Activated naive CD8-positive, alpha-beta T cell treated with anti-CD3 and anti-CD28 coated beads, Interleukin-2, amount 50 U/mL, for 24 hours (primary cell): ENCODE results near the gene UBAP2L.
"Not testable (repeated sequence)": the region's sequence is repeated elsewhere in the genome, so short reads cannot be mapped to it uniquely, and the experiment has no call there.

Experiments used
- ATAC-seq: fragments of 150-1000 bp; cut with Tn5 transposase; one replicate; pipeline ENCODE4 v1.10.0; 2021
- DNase-seq: peaks from one replicate; pipeline ENCODE4 v3.0.0; 2021
- H3K27ac Mint-ChIP-seq: one replicate; pipeline ENCODE4 v1.8.0; 2021; ENCODE audit warnings: mild to moderate bottlenecking, mixed read lengths
- H3K27me3 Mint-ChIP-seq: one replicate; pipeline ENCODE4 v1.8.0; 2021; ENCODE audit warnings: mixed read lengths
- H3K36me3 Mint-ChIP-seq: one replicate; pipeline ENCODE4 v1.8.0; 2021; ENCODE audit warnings: low read depth, mixed read lengths
- H3K4me1 Mint-ChIP-seq: one replicate; pipeline ENCODE4 v1.8.0; 2021; ENCODE audit warnings: mixed read lengths
- H3K4me3 Mint-ChIP-seq: one replicate; pipeline ENCODE4 v1.8.0; 2021; ENCODE audit warnings: mild to moderate bottlenecking, moderate library complexity, mixed read lengths
- H3K9me3 Mint-ChIP-seq: one replicate; pipeline ENCODE4 v1.8.0; 2021; ENCODE audit warnings: mixed read lengths

Gene UBAP2L

GRCh38 chr1:154186177-154186576 is 34.6 kb upstream of the UBAP2L start:
- peak; percentile 75 for DNase-seq

DNA sequence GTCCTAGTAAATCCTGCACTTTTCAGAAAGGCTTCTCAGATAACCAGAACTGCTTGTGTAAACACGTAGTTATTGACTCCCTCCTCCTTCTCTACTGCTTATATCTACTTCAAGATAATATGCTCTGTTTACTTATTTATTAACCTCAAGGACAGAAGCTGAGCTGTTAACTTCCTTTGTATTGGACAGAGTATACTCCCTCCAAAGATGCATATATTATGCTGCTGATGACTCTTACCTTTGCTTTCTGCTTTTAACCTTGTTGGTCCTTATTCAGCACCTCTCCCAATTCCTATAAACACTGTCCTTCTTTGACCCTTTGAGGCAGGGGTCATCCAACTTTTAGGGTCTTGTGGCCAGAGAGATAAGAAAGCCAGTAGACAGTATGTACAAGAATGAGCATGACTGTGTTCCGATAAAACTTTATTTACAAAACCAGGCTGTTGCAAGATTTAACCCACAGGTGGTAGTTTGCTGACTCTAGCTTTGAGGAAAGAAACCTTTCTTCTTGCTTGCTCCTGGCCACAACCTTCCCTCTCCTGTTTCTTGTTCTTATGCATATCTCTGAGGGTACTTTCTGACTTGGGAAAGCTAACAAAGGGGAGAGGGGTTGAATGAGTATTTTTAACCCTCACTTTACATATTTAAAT is 33.8 kb upstream of the UBAP2L start:
- H3K4me3 Mint-ChIP-seq = no peak overlapping the region
- peaks cover 18% of the 10 kb centered on the region for H3K4me1 Mint-ChIP-seq
- no peak overlapping the region for H3K27ac Mint-ChIP-seq
- peaks cover 3% of the 10 kb centered on the region for H3K27me3 Mint-ChIP-seq
- no peaks in the 10 kb centered on the region for H3K9me3 Mint-ChIP-seq
- peaks cover 5% of the 10 kb centered on the region for H3K36me3 Mint-ChIP-seq
- ATAC-seq (no peak), DNase-seq (no peak)

More at GRCh38 chr1:154186177-154186576, 34.6 kb upstream of the UBAP2L start:
- Mint-ChIP-seq H3K27me3 (peaks cover 2% of the 10 kb centered on the region), H3K4me1 (peaks cover 21% of the 10 kb centered on the region), H3K4me3 (no peak overlapping the region), H3K27ac (no peak overlapping the region), H3K9me3 (no peaks in the 10 kb centered on the region), H3K36me3 (peaks cover 13% of the 10 kb centered on the region)
- no peak for ATAC-seq

DNA sequence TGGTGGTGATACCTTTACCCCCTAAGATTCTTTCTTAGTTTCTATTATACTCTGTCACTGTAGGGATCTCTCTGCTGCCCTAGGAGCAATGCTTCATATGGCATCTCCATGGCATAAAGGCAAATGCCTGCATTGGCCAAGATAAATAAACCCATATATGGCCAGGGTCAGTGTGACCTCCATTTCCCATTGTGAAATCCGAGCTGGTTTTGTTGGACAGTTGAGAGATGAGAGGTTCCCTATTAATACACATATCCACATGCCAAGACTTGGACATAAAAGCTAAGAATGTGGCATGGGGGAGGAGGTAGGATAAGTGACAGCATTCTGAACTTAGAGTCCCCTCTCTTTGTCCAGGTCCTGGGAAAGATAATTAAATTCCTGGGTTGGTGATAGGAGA is 30.2 kb upstream of the UBAP2L start:
- DNase-seq = no peak
- Mint-ChIP-seq H3K36me3 (no peaks in the 10 kb centered on the region), H3K27me3 (peaks cover 16% of the 10 kb centered on the region), H3K4me3 (no peak overlapping the region), H3K9me3 (no peaks in the 10 kb centered on the region), H3K4me1 (peaks cover 9% of the 10 kb centered on the region), H3K27ac (no peak overlapping the region)
- no peak for ATAC-seq

DNA sequence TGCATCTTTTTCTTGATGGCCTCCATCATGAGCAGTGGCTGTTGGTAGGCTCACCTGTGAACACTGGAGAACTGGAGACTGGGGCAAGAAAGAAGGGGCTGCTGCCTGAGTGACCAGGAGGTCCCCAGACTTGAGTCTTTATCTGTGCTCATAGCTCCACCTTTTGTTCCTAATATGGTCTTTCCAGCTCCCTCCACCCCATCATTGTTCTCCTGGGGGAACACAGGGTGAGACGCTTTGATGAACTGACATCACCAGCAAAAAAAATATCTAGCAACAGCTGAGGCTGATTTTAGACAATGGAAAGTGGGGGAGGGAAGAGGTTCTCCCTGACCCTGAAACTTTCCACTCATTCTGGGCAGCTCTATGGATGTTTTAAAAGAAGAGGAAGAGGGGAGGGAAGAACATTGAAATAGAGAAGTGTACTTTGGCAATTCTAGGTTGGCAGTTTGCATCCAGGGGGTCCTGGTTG is 28.7 kb upstream of the UBAP2L start, which contains the start of gene TPM3:
Gene TPM3, minus strand, starts transcription at position 111 of the 472 bp plus-strand sequence. Its CDS starts 82 bp downstream, at position 29.
- Mint-ChIP-seq H3K36me3 (no peaks in the 10 kb centered on the region), H3K27ac (no peak within 1 kb of the TSS), H3K27me3 (peaks cover 16% of the 10 kb centered on the region), H3K9me3 (no peaks in the 10 kb centered on the region), H3K4me1 (peaks cover 9% of the 10 kb centered on the region), H3K4me3 (no peak within 1 kb of the TSS)
- ATAC-seq = peak; percentile 28
- no peak for DNase-seq

DNA sequence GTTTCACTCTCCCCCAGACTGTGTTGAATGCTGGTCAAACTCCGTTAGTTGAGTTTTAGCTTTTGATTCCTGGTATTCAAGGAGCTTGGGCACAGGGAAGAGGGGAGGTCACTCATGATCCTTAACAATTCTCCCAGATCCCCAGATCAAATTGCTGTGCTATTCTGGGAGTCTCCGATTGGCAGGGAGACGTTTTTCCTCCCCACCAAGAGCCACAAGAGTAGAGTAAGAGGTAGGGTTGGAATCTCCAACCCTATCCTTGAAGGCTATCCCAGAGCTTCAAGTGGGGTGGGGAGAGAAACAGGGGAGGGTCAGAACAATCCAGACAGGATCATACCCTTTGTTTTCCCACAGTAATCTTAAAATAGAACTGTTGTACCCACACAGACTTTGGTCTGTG is 28.3 kb upstream of the UBAP2L start:
- Mint-ChIP-seq H3K9me3 (no peaks in the 10 kb centered on the region), H3K27ac (no peak overlapping the region), H3K36me3 (no peaks in the 10 kb centered on the region), H3K27me3 (peaks cover 16% of the 10 kb centered on the region), H3K4me1 (peaks cover 9% of the 10 kb centered on the region), H3K4me3 (no peak overlapping the region)
- ATAC-seq = no peak
- no peak for DNase-seq

GRCh38 chr1:154193821-154194220 is 26.9 kb upstream of the UBAP2L start:
- Mint-ChIP-seq H3K4me1 (peaks cover 9% of the 10 kb centered on the region), H3K4me3 (no peak overlapping the region), H3K9me3 (no peaks in the 10 kb centered on the region), H3K27ac (no peak overlapping the region), H3K36me3 (no peaks in the 10 kb centered on the region), H3K27me3 (peaks cover 16% of the 10 kb centered on the region)
- DNase-seq (no peak), ATAC-seq (no peak)

GRCh38 chr1:154198756-154199562 is 21.8 kb upstream of the UBAP2L start:
- ATAC-seq (peak; percentile 33), DNase-seq (peak; percentile 27)
- Mint-ChIP-seq H3K36me3 (no peaks in the 10 kb centered on the region), H3K4me1 (peaks cover 2% of the 10 kb centered on the region), H3K27me3 (peaks cover 3% of the 10 kb centered on the region), H3K9me3 (no peaks in the 10 kb centered on the region), H3K27ac (no peak overlapping the region), H3K4me3 (no peak overlapping the region)

GRCh38 chr1:154199563-154199879 is 21.2 kb upstream of the UBAP2L start:
- Mint-ChIP-seq H3K4me3 (no peak overlapping the region), H3K36me3 (no peaks in the 10 kb centered on the region), H3K9me3 (no peaks in the 10 kb centered on the region), H3K4me1 (peaks cover 2% of the 10 kb centered on the region), H3K27ac (no peak overlapping the region), H3K27me3 (no peaks in the 10 kb centered on the region)
- no peak for ATAC-seq
- DNase-seq = no peak

- Mint-ChIP-seq H3K4me1 (peaks cover 40% of the 10 kb centered on the region), H3K36me3 (peaks cover 41% of the 10 kb centered on the region), H3K27ac (peak overlapping the region; percentile 81)
- DNase-seq = peak; percentile 29
- H3K27me3 Mint-ChIP-seq, H3K4me3 Mint-ChIP-seq, ATAC-seq, H3K9me3 Mint-ChIP-seq: not testable (repeated sequence)
These were observed 15.0 kb upstream of the UBAP2L start for GRCh38 chr1:154205778-154206177.

- peak; percentile 24 for DNase-seq
- H3K36me3 Mint-ChIP-seq = peaks cover 41% of the 10 kb centered on the region
- H3K27ac Mint-ChIP-seq = peak within 1 kb of the TSS; percentile 81
- H3K9me3 Mint-ChIP-seq = no peaks in the 10 kb centered on the region
- H3K4me1 Mint-ChIP-seq = peaks cover 40% of the 10 kb centered on the region
- peak; percentile 97 for ATAC-seq
- no peak within 1 kb of the TSS for H3K4me3 Mint-ChIP-seq
- no peaks in the 10 kb centered on the region for H3K27me3 Mint-ChIP-seq
These were observed 14.6 kb upstream of the UBAP2L start, which contains the start of gene CFAP141 for GRCh38 chr1:154206196-154206595. Gene CFAP141, minus strand, starts transcription at chr1:154206333. Its CDS starts 26 bp downstream, at chr1:154206307.

DNA sequence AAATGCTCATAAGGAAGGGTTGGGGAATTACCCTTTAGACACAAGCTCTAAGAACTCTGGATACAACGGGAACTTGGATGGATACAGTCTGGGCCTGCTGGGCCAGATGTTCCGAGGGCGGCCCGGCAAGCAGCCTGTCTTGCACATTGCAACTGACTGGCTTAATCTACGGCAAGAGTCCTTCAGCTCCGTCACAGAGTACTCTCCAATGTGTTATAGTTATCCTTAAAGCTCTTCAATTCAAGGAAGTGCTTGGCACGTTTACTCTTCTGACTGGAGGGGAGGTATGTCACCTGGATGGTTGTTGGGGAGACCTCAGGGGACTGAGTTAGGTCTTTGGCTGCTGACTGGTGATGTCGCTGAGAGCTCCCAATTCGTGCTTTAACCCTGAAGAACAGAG is 13.5 kb upstream of the UBAP2L start:
- Mint-ChIP-seq H3K36me3 (peaks cover 50% of the 10 kb centered on the region), H3K4me3 (no peak overlapping the region), H3K9me3 (no peaks in the 10 kb centered on the region), H3K4me1 (peaks cover 40% of the 10 kb centered on the region), H3K27ac (peak overlapping the region; percentile 81), H3K27me3 (no peaks in the 10 kb centered on the region)
- no peak for DNase-seq
- no peak for ATAC-seq

DNA sequence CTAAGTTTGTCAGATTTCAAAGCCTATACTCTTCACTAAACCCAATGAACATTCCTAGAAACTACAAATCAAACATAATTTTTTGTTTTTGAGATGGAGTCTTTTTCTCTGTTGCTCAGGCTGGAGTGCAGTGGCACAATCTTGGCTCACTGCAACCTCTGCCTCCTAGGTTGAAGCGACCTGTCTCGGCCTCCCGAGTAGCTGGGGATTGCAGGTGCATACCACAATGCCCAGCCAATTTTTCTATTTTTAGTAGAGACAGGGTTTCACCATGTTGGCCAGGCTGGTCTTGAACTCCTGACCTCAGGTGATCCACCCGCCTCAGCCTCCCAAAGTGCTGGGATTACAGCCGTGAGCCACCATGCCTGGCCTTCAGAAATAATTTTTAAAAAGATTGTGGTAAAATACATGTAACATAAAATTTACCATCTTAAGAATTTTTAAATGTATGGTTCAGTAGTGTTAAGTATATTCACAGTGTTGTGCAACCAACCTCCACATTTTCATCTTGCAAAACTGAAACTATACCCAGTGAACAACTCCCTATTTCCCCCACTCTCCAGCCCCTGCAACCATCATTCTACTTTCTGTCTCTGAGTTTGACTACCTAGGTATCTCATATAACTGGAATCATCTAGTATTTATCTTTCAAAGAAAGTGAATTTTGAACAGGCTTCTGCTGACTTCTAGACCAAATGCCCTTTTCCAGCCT is 11.9 kb upstream of the UBAP2L start:
- no peak for ATAC-seq
- Mint-ChIP-seq H3K27me3 (no peaks in the 10 kb centered on the region), H3K9me3 (no peaks in the 10 kb centered on the region), H3K36me3 (peaks cover 64% of the 10 kb centered on the region), H3K27ac (peak overlapping the region; percentile 38), H3K4me1 (peaks cover 50% of the 10 kb centered on the region), H3K4me3 (no peak overlapping the region)
- DNase-seq = no peak

DNA sequence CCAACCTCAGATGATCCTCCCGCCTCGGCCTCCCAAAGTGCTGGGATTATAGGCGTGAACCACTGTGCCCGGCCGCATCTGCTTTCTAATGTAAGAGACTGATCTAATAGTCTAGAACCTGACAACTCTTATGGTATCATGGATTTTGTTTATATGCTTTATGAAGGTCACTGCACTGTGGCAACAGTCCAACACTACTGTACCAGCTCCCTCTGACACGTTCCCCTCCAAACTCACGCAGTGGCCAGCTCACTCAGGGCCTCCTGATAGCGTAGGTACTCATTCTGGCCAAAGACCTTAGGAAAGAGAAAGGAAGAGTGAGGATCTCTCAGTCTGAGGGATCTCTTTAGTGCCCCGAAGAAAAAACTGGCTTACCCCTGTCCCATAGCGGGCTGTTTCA is 8.7 kb upstream of the UBAP2L start:
- H3K27me3 Mint-ChIP-seq = no peaks in the 10 kb centered on the region
- DNase-seq (no peak), ATAC-seq (no peak)
- no peak overlapping the region for H3K4me3 Mint-ChIP-seq
- no peak overlapping the region for H3K27ac Mint-ChIP-seq
- peaks cover 53% of the 10 kb centered on the region for H3K4me1 Mint-ChIP-seq
- no peaks in the 10 kb centered on the region for H3K9me3 Mint-ChIP-seq
- H3K36me3 Mint-ChIP-seq = peaks cover 54% of the 10 kb centered on the region

DNA sequence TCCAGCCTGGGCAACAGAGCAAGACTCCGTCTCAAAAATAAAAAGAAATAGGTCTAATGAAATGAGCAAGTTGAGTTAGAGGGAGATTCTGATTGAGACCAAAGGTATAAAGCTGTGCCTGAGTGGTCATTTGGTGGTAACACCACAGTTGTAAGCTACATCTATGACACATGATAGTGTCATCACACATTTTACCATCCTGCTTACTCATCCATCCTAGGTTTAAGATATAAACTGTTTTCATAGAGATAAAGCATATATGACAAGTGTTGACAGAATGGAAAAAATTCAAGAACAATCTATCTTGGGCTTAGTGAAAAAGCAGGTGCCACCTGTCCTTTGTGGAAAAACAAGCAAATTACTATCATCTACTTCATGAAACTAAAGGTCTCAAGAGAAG is 7.5 kb upstream of the UBAP2L start:
- no peaks in the 10 kb centered on the region for H3K9me3 Mint-ChIP-seq
- H3K36me3 Mint-ChIP-seq = peaks cover 58% of the 10 kb centered on the region
- peaks cover 58% of the 10 kb centered on the region for H3K4me1 Mint-ChIP-seq
- H3K27ac Mint-ChIP-seq = peak overlapping the region; percentile 63
- H3K27me3 Mint-ChIP-seq = no peaks in the 10 kb centered on the region
- ATAC-seq (peak; percentile 95), DNase-seq (no peak)
- H3K4me3 Mint-ChIP-seq = no peak overlapping the region
